Body of pancreas (tissue), 4 donors: ENCODE results near the gene FAM131B.

ENCODE experiments used
- POLR2A ChIP-seq, 3 donors: fragments of 450-650 bp; IDR thresholded peaks; one replicate each; pipeline ENCODE4 v1.6.1; 2016; ENCODE audit warnings: antibody characterized with exemption in 3 of 3, mild to moderate bottlenecking in 2 of 3
- TF ChIP-seq, protein P1 (sequence below), 7 experiments: fragments of 450-650 bp in 4 of 7; fragments of 200-600 bp in 3 of 7; sonication (generic) in 3 of 7; IDR thresholded peaks; one replicate each; pipeline ENCODE4 v1.5.1; 2016 to 2019; ENCODE audit warnings: antibody characterized with exemption in 7 of 7

DNA sequence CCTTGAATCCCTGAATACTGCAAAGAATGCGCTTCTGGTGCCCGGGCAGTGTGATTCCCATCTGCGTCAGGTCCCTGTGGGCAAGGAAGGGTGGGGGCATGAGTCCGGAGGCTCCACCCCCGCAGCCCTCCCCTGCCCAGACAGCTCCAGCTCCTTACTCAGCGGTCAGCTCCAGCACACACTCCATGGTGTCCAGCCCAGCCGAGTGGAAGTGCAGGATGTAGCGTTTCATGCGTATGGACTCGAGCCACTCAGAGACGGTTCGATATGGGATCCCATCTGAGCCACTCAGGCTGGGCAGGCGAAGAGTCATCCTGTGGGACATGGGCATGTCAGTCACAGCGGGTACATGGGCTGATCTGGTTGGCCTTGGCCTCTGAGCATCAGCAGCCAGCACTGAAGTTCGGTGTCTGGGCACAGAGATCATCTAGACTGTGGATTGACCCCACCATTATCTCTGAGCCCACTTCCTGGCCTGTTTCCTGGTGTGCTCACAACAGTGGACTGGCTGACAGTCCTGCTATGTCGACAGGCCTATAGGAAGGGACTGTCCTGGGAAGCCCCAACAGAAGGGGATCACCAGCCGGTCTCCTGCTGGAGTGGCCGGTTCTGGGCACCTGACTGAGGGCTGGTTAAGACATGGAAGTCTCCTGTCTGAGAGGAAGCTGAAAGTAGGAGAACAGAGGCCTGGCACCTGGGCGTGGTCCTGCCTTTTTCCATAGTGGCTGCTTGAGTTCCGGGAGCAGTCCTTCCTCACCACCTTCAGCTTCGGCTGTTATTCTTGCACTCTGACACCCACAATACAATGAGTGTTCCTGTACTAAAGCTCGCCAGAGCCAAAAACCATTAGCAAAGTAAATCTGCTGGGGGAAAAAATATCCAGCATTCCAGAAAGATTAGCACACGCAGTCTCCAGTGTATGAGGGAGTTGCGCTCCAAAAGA lies 29.2 kb upstream of the FAM131B start:
- TF ChIP-seq, protein P1, sequence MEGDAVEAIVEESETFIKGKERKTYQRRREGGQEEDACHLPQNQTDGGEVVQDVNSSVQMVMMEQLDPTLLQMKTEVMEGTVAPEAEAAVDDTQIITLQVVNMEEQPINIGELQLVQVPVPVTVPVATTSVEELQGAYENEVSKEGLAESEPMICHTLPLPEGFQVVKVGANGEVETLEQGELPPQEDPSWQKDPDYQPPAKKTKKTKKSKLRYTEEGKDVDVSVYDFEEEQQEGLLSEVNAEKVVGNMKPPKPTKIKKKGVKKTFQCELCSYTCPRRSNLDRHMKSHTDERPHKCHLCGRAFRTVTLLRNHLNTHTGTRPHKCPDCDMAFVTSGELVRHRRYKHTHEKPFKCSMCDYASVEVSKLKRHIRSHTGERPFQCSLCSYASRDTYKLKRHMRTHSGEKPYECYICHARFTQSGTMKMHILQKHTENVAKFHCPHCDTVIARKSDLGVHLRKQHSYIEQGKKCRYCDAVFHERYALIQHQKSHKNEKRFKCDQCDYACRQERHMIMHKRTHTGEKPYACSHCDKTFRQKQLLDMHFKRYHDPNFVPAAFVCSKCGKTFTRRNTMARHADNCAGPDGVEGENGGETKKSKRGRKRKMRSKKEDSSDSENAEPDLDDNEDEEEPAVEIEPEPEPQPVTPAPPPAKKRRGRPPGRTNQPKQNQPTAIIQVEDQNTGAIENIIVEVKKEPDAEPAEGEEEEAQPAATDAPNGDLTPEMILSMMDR (IDR thresholded peaks at IDR 0.05): no peak
- TF ChIP-seq POLR2A (IDR thresholded peaks at IDR 0.05): no peak
